GM12873 (cell line): ENCODE data around the gene TUT4.

Experiments used
- TF ChIP-seq, protein P1 (sequence below): IDR thresholded peaks from 2 replicates; pipeline ENCODE4 v1.5.1; 2012; ENCODE audit warnings: low read depth, mild to moderate bottlenecking, moderate library complexity, low read length, control low read depth; ENCODE audit not compliant: insufficient read depth; ENCODE audit errors: missing control alignments

The TUT4 gene

DNA sequence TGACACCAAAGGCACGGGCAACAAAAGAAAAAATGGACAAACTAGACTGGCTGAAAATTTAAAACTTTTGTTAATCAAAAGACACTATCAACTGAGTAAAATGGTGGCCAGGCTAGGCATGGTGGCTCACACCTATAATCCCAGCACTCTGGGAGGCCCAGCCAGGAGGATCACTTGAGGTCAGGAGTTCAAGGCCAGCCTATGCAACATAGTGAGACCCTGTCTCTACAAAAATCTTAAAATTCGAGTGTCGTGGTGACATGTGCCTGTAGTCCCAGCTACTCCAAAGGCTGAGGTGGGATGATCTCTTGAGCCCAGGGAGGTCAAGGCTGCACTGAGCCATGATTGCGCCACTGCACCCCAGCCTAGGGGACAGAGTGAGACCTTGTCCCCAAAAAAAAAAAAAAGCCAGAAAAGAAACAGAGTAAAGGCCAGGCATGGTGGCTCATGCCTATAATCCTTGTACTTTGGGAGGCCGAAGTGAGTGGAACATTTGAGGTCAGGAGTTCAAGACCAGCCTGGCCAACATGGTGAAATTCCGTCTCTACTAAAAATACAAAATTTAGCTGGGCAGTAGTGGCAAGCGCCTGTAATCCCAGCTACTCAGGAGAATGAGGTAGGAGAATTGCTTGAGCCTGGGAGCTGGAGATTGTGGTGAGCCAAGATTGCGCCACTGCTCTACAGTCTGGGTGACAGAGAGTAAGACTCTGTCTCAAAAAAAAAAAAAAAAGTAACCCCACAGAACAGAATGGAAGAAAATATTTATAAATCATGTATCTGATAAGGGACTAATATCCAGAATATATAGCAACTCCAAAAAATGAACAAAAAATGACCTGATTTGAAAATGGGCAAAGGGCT is 8.0 kb downstream of the TUT4 start:
- TF ChIP-seq, protein P1, sequence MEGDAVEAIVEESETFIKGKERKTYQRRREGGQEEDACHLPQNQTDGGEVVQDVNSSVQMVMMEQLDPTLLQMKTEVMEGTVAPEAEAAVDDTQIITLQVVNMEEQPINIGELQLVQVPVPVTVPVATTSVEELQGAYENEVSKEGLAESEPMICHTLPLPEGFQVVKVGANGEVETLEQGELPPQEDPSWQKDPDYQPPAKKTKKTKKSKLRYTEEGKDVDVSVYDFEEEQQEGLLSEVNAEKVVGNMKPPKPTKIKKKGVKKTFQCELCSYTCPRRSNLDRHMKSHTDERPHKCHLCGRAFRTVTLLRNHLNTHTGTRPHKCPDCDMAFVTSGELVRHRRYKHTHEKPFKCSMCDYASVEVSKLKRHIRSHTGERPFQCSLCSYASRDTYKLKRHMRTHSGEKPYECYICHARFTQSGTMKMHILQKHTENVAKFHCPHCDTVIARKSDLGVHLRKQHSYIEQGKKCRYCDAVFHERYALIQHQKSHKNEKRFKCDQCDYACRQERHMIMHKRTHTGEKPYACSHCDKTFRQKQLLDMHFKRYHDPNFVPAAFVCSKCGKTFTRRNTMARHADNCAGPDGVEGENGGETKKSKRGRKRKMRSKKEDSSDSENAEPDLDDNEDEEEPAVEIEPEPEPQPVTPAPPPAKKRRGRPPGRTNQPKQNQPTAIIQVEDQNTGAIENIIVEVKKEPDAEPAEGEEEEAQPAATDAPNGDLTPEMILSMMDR = no peak

DNA sequence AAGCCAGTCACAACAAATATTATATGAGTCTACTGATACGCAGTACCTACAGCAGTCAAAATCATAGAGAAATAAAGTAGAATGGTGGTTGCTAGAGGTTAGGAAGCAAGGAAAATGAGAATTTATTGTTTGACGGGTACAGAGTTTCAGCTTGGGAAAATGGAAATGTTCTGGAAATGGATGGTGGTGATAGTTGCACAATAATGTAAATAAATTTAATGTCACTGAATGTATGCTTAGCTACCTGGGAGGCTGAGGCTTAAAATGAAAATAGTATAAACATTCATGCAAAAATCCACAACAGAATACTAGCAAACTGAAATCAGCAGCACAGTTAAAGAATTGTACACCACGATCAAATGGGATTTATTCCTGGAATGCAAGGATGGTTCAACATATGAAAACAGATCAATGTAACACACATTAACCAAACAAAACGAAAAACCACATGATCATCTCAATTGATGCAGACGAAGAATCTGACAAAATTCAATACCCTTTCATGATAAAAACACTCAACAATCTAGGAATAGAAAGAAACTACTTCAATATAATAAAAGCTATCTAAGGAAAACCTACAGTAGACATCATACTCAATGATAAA is 10.7 kb downstream of the TUT4 start:
- TF ChIP-seq, protein P1 = no peak

DNA sequence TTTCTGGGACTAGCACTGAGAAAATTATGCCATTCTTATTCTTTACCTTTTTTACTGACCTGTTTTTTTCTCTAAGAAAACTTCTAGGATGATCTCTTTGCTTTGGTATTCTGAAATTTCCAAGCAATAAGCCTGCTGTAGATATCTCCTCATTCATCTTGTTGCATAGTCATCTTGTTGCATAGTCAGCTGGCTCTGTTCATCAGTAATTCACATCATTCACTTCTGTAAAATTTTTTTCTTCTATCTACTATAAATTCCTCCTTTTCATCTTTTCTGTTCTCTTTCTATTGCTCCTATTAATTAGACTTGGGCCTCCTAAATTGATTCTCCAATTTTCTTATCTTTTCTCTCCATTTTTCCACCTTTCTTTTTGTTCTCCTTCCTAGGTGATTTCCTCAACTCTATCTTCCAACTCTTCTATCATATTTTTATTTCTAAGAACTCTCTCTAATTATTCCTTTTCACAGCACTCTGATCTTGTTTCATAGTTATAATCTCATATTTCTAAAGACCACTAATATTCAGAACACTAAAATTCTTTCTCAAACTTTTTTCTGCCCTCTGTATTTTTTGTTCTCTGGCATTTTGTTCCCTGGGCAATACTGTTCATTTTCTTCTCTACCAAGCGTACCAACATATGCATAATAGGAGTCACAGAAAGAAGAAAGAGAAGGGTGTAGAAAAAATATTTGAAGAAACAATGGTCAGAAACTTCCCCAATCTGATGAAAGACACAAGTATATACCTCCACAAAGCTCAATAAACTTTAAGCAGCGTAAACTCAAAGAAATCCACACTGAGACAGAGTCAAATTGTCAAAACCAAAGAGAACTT is 17.7 kb downstream of the TUT4 start:
- TF ChIP-seq, protein P1 = no peak

DNA sequence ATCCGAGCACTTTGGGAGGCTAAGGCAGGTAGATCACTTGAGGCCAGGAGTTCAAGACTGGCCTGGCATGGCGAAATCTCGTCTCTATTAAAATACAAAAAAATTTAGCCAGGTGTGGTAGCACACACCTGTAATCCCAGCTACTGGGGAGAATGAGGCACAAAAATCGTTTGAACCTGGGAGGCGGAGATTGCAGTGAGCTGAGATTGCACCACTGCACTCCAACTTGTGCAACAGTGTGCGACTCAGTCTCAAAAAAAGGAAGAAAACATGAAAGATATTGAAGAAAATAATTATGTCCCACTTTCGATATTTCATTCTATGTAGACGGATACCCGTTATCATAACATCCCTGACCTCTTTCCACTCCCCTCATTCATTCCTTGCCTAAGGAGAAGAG is 19.2 kb downstream of the TUT4 start:
- TF ChIP-seq, protein P1 = no peak

DNA sequence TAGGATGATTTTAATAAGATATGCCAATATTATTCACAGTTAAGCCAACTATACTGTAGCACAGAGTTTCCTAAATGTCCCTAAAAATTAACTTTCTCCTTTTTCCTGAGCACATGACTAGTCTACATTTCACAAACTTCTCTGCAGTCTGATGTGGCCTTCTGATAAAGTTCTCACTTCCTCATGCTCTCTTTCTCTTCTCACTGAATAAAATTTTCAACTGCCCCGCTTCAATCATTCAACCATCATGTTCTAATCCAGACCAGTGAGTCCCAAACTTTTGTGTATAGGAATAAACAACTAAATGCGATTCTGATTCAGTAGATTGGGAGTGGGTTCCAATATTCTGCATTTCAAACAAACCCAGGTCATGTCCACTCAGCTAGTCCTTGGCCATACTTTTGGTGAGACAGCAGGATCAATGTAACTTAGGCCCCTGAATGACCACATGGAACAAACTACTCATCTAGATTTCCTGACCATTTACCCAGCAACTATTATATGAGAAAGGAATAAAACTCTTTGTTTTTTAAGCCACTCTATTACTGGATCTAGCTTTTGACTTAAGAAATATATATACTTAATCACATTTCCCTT is 20.1 kb downstream of the TUT4 start:
- TF ChIP-seq, protein P1 = no peak

DNA sequence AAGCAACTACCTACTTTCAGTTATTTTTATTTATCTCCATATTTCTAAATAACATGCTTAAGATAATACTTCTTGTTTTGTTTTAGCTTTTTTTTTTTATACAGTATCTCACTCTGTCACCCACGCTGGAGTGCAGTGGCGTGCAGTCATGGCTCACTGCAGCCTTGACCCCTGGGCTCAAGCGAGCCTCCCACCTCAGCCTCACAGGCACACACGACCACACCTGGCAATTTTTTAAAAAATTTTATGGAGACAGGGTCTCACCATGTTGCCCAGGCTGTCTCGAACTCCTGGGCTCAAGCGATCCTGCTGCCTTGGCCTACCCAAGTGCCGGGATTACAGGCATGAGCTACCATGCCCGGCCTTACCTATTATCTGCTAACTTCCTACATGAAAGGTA is 20.6 kb downstream of the TUT4 start:
- TF ChIP-seq, protein P1 = no peak
